Activated CD4-positive, alpha-beta T cell treated with anti-CD3 and anti-CD28 coated beads for 1 hour (primary cell): ENCODE data around the gene CCN5.
"Not testable (repeated sequence)": the region's sequence is repeated elsewhere in the genome, so short reads cannot be mapped to it uniquely, and the experiment has no call there.

Experiments used
- DNase-seq: peaks from one replicate; pipeline ENCODE4 v3.0.0-alpha.2; 2020

Gene CCN5, protein sequence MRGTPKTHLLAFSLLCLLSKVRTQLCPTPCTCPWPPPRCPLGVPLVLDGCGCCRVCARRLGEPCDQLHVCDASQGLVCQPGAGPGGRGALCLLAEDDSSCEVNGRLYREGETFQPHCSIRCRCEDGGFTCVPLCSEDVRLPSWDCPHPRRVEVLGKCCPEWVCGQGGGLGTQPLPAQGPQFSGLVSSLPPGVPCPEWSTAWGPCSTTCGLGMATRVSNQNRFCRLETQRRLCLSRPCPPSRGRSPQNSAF

DNA sequence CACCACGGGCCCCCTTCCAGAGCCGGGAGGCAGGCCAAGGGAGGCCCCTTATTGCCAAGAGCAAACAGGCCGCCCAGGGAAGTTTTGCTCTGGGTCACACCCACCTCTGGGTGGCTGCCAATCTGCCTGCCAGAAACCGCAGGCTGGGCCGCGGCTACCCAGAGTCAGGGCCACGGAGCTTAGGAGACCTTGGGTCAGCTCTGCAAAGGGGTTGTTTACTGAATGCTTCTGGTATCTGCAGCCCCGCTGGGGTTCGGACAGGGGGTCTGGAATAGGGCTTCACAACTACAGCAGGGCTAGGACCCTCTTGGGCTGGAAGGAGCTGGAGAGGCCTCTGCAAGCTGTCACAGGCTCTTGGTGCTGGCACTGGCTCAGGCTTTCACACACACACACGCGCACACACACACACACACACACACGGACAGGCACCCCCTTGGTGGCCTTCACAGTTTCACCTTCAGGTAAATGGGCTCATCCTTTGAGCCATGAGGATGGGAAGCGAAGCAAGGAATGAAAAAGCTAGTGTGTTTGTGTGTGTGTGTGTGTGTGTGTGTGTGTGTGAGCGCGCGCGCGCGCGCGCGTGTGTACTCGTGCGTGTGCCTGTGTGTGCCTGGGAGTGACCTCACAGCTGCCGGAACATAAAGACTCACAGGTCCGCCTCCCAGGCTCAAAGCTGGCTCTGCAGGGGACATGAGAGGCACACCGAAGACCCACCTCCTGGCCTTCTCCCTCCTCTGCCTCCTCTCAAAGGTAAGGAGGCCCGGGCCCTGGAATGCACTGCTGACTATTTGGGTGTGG, at the start of gene CCN5:
Gene CCN5 (plus strand): TSS at position 669 of the 798 bp plus-strand sequence. CDS start 22 bp downstream, at position 691.
- no peak for DNase-seq

DNA sequence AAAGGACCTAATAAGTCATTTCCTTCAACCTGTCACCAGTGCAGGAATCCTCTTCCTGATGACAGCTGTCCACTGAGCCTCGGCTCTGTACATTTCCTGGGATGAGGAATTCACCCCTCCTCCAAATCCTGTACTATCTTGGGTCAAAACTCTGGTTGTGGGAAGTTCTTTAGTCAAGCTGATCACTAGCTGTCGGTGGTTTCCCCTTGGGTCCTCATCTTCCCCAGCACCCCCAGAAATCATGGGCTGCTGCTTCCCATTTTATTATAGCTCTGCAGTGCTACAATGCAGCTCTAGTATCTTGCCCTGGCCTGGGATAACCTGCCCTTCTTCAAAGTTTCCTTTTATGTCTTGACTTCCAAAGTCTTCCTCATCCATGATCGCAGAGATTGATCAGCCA, 49.1 kb upstream of the CCN5 start:
- no peak for DNase-seq

DNA sequence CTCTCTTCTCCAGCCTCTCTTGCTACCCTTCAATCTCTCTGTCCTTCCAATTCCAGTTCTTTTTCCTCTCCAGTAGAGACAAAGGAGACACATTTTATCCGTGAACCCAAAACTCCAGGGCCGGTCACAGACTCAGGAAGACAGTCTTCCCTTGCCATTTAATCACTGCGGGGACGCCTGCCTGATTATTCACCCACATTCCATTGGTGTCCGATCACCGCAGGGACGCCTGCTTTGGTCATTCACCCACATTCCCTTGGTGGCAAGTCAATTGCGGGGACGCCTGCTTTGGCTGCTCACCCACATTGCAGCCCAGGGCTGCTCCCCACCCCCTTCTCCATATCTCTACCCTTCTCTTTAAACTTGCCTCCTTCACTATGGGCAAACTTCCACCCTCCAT, 44.3 kb upstream of the CCN5 start:
- DNase-seq: not testable (repeated sequence)

DNA sequence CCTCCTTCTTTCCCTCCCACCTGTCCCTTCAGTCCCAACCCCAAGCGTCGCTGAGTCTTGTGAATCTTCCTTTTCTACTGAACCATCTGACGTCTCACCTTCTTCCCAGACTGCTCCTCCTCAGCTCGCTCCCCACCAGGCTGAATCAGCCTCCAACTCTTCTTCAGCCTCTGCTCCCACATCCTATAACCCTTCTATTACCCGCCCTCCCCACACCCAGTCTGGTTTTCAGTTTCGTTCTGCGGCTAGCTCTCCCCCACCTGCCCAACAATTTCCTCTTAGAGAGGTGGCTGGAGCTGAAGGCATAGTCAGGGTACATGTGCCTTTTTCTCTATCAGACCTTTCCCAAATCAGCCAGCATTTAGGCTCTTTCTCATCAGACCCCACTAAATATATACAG, 43.6 kb upstream of the CCN5 start:
- DNase-seq: peak; percentile 58

DNA sequence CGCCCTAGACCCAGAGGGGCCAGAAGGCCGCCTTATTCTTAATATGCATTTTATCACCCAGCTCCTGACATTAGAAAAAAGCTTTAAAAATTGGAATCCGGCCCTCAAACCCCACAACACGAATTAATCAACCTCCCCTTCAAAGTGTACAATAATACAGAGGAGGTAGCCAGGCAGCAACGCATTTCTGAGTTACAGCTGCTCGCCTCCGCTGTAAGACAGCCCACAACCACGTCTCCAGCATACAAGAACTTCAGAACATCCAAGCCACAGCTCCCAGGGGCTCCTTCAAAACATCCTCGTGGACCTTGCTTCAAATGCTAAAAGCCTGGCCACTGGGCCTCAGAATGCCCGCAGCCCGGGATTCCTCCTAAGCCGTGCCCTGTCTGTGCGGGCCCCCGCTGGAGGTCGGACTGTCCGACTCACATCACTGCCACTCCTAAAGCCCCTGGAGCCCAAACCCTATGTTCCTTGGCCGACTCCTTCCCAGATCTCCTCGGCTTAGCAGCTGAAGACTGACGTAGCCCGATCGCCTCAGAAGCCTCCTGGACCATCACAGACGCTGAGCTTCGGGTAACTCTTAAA, 42.8 kb upstream of the CCN5 start:
- DNase-seq: not testable (repeated sequence)

DNA sequence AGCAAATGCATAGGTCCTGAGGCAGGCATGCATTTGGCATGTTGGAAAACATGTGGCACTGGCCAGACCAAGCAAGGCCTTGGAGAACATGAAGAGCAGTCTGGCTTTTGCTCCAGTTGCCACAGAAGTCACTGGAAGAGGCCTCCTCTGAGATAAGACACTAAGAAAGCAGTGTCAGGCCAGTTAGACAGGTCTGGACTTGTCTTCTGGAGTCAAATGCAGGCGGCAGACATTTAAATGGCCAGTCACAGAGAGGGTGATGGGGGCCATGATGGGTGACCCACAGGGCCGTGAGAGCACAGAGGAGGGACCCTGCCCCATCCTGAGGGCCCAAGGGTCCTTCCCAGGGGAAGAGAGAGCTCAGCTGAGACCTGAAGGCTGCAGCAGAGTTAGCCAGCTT, 36.9 kb upstream of the CCN5 start:
- no peak for DNase-seq

DNA sequence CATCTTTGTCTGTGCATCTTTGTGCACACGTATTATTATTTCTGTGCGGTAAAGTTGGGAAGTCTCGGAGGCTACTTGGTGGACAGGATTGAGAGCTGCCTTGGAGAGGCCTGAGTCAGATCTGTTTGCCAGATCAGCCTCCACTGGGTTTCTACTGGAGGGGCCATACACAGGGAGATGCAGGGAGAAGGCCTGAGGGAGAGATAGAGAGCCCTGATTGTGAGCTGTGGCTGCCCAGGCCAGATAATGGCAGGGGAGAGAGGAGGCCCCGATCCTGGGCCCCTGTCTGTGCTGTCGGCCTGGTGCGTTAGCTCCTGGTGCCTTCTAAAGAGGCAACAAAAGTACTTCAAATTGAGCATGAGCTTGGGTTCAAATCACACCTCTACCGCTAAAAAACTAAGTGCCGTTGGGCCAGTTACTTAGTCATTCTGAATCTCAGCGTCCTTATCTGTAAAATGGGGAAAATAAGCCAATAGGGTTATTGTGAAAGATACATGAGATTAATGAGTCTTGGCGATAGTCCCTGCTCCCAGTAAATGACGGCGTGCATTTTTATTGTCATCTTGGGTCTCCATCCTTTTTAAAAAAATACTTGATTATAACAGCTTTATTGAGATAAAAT, 36.1 kb upstream of the CCN5 start:
- no peak for DNase-seq

DNA sequence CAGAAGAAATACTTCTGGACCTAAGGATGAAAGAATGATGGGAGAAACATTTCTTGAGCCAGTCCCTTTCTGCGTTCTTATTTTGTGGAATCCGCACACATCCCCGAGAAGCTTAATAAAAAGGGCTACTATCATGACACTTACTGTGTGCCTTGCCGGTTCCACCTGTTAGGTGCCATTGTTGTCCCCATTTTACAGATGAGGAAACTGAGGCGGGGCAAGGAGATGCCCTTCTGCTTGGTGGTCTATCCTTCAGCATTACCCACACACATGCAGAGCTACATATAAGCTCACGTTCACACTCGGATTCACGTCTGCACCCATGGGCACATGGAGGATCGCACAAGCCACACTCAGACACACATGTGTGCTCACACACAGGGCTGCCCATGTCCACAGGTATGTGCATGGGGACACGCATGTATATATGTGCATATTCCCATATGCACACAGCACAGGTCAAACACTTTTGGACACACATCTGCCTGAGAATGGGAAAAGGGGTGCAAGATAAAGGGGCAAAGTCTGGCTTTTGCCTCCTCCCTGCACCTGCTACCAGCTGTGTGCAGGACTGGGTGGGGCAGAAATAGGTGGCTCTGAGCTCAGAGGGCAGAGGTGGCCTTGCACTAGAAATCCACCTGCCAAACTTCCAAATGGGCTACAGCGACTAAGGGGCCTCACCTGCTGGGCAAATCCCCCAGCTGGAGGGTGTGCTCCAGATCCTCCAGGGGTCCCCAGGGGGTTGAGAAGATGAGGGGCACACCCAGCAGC, 33.2 kb upstream of the CCN5 start:
- DNase-seq: no peak

DNA sequence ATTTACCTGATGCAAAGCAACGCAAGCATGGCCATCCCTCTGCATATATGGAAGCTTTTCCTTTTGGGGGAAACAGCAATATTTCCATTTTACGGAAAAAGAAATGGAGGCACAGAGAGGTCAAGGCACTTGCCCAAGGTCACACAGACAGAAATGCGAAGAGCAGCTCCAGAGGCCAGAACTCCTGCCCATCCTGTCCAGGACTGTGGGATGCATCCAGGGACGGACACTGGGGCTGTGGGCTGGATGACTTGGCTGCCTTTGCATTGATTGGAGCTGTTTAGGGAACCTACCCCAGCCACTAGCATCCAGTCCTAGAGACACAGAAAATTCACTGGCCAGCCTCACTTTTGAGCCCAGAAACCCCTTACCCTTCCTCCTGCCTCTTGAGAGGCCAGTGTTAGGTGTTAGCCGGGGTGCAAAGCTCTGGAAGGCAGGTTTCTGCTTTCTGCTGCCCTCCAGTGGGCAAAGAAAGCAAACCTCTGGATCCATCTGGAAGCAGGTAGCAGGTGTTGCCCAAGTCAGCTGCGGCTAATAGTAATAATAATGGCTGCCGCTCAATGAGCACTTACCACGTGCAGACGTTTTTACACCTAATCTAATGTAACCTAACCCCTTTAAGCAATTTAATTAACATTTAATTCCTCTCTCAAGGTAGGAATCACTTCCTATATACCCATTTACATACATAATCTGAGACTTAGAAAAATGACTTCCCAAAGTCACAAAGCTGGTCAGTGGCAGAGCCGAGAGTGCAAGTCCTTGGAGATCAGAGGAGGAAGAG, 31.7 kb upstream of the CCN5 start:
- peak; percentile 49 for DNase-seq

DNA sequence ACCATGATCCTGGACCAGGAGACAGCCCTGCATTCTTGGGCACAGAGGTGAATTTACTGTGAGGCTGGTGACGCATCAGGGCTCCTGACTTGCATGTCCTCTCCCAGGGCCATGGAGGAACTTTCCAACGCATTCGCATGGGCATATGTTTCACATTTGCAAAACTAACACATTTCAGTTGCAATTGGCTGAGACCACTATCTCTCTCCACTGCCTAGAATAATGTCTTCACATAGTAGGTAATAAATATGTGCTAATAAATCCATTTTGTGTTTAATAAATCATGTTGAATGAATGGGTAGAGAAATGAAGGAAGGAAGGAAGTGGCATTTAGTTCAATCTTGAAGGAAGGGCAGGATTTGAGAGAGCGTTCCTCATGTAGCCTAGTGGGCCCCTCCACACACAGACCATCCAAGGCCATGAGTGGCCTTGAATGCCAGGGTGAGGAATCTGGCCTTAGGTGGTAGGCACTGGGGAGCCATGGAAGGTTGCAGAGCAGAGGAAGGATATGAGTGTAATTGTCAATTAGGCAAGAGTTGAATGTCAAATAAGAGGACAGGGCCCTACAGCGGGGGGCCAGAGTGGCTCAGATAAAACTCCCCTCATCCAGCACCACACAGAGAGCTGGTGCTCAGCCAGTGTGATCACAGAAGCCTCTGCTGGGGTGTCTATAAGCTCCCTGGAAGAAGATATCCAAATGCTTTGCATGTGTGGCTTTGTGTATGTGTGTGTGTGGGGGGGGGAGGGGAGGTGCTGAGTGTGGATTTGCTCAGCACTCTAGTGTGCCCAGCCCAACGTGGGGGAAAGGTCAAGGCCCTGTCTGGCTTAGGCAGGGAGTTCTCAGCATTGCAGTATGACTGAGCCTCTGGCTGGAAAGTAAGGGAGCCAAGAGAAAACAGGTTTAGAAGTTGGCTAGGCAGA, 30.9 kb upstream of the CCN5 start:
- no peak for DNase-seq

DNA sequence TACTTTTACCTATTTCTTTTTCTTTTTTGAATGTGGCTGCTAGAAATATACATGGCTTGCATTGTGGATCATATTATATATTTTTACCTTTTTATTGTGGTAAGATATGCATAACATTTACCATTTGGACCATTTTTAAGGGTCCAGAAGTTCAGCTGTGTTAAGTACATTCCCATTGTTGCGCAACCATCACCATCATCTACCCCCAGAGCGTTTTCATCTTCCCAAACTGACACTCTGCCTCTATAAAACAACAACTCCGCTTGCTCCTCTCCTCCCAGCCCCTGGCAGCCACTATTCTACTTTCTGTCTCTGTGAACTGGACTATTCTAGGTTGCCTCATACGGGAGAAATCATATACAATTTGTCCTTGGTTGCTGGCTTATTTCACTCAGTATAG, 28.2 kb upstream of the CCN5 start:
- no peak for DNase-seq

DNA sequence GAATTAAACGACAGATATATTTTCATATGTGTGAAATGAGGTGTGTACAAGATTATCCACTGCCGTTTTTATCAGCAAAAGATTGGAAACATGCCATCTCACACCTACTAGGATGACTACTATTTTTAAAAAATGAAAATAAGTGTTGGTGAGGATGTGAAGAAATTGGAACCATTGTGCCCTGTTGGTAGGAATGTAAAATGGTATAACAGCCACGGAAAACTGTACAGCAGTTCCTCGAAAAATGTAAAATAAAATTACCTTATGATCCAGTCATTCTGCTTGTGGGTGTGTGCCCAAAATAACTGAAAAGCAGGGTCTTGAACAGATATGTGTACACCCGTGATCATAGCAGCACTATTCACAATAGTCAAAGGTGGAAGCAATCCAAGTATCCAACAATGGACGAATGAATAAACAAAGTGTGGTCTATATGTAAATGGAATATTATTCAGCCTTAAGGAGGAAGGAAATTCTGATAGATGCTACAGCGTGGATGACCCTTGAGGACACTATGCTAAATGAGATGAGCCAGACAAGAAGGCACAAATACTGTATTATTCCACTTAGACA, 27.0 kb upstream of the CCN5 start:
- DNase-seq: no peak

DNA sequence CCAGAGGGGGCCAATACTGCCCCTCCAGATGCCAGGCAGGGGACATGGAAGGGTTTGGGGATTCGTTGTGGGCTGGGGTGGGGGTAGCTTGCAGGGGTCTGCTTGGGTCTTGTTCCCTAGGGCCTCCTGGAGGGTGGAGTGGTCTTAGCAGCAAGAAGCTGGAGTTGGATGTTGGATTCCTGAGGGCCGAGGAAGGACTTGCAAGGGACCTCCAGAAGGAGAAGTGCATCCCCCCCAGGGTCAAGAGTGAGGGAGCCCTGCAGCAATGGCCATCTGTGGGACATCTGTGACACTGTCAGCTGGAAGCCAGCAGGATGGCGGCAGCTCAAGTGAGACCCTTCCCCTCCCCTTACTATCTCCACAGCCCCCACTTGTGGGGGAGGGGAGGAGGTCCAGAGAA, 25.4 kb upstream of the CCN5 start:
- DNase-seq: no peak

DNA sequence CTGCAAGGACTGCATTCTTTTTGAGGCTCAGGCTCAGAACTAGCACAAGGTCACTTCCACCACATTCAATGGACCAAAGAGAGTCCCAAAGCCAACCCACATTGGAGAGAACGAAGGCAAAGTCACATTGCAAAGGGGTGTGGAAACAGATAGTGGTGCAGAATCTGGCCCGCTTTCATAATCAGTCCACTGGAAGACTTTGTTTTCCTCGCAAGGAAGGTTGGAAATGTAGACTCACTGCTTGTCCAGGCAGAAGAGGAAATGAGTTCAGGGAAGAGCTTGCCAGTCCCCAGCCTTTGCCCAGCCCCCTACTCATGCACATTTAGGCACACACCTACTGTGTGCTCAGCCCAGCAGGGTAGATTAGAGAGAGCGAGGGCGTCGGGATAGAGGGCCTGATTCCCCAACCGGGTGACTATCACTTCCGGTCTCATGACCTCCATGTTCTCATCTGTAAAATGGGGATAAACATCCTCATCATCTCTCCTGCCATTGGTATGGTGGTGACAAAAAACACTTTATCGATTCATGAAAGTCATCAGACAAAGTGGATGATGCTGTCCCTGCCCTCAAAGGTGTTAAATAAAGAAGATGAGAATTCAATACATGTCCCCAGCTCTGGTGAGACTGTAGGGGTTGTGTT, 24.3 kb upstream of the CCN5 start:
- no peak for DNase-seq

DNA sequence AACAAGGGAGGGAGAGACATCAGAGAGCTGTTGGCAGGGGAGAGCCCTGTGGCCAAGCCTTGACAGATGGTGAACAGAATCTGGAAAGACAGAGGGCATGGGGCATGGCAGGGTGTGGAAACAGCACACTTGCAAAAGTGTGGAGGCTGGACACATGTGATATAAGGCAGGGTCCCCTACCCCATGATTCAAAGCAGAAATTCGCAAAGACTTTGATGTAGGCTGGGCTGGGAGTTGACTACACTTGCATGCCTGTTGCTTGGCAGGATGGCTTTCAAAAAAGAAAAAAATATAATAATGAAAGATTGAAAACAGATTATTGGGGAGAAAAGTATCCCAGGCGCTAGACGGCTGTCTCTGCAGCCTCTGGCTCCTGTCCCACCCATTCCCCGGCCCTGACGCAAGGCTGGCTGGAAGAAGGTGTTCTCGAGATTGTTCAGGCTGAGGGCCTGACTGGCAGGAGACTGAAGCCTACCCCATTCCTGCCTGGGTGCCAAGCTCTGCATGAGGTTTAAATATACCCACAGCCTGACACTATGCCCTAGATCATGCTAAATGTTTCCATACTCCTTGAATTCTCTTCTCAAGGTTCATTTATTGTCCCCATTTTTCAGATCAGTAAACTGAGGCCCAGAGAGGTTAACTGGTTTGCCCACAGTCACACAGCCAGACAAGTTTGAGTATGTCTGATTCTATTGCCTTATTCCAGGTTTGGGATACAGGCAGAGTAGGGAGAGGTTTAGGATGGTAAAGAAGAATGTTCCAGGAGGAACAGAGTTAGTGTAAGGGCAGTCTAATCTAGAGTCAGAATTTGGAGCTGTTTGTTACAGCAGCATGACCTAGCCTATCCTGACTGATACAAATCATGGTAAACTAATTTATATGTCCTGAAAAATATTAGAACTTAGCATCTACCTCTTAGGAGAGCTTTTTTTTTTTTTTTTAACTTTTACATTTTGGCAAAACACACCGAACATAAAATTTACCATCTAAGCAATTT, 23.4 kb upstream of the CCN5 start:
- no peak for DNase-seq

DNA sequence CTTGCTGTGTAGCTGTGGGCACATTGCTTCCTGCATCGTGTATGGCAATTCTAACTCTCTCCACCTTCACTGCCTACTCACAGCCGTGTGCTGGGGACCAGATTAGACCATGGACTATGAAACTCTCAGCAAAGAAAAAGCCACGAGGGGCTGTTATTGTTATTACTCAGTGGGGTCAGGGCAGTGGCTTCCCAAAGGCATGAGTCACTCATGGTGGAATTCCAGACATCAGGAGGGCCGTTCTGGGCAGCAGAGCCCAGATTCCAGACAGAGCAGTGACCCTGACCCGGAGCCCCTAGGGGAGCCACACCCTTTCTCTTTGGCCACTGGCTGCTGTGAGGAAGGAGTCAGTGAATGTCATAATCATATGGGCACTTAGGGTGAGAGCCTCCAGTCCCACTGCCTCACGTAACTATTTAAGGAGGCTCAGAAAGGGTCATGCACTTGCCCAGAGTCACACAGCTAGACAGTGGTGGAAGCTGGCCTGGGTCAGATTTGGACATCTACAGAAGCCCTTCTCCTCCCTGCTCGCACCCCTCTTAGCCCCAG, 22.2 kb upstream of the CCN5 start:
- no peak for DNase-seq

DNA sequence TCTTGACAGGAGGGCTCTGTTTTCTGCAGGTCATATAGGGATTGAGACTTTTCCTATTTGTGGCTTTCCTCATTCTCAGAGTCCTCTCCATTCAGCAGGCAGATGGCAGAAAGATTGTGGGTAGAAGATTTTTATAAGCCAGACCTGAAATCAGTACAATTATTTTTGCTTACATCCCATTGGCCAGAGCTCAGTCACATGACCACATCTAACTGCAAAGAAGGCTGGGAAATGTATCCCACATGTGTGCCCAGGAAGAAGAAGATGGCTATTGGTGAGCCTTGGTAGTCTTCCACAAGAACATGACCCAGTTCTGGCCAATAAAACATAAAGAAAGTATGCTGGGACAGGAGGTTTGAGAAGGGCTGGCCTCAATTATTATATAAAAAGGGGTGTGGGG, 21.5 kb upstream of the CCN5 start:
- DNase-seq: no peak

DNA sequence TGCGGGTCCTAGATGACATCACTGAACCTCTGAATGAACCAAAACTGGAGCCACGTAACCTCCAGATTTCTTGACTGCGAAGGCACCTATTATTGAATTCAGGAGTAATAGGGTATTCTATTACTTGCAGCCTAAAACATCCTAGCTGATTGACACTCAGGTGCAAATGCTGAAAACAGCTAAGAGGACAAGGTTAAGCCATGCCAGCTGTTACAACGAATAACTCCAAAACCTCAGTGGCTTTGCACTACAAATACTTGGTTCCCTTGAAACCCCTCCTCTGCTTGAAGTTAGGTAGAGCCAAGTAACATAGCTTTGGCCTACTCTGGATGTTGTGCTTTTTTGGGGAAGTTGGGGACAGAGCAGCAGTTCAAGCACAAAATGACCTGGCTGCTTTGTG, 21.0 kb upstream of the CCN5 start:
- no peak for DNase-seq

DNA sequence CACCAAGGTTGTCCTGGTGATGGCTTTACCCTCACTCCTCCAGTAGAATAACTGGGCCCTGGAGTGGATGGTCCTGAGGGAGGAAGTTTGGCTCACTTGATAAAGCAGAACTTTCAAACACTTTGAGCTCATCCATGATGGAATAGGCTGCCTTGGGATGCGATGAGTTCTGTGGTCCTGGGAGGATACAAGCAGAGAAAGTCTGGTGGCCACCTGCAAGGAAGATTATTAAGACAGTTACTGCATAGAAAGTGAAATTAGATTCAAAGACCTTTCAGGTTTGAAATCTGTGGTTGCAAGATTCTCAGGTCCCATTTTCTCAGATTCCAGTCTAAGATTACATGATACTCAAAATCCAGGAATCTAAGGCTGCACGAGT, 19.9 kb upstream of the CCN5 start:
- no peak for DNase-seq
